H1 (cell line): Measurements from ENCODE around the gene UBE2V1. TPM values are rescaled to one million over a fixed set of nuclear protein-coding genes. Genes with fewer than 3 reads are reported as not detected.

Experiments used
- EZH2 ChIP-seq: fragments of 200-600 bp; sonication (generic); IDR thresholded peaks from 2 replicates; pipeline ENCODE4 v1.7.1; 2012; ENCODE audit warnings: low read depth, mild to moderate bottlenecking, moderate library complexity, low read length, inconsistent platforms; ENCODE audit not compliant: severe bottlenecking
- GTF2F1 ChIP-seq: IDR thresholded peaks from 2 replicates; pipeline ENCODE4 v1.6.1; 2012; ENCODE audit warnings: low read depth, low read length, improper control_type of control experiment, borderline replicate concordance
- MAX ChIP-seq: IDR thresholded peaks from 2 replicates; pipeline ENCODE4 v1.6.1; 2012; ENCODE audit warnings: inconsistent platforms
- RAD21 ChIP-seq, 2 experiments: IDR thresholded peaks in 1 of 2; conservative IDR thresholded peaks in 1 of 2; 2 replicates each; pipeline ENCODE4 v1.6.1; 2011; ENCODE audit warnings: low read depth in 2 of 2, low read length in 2 of 2, improper control_type of control experiment in 1 of 2, inconsistent platforms in 1 of 2, mild to moderate bottlenecking in 1 of 2, moderate library complexity in 1 of 2
- SRF ChIP-seq: IDR thresholded peaks from 2 replicates; pipeline ENCODE4 v1.6.1; 2011; ENCODE audit warnings: mild to moderate bottlenecking, low read depth, low read length, moderate library complexity
- TBP ChIP-seq: IDR thresholded peaks from 2 replicates; pipeline ENCODE4 v1.6.1; 2011; ENCODE audit warnings: low read depth, low read length, improper control_type of control experiment
- polyA plus RNA-seq, 7 experiments: library from polyadenylated mRNA; depleted of rRNA in 3 of 7; stranded (reverse) in 5 of 7; unstranded in 2 of 7; fragments of >200 nt in 5 of 7; fragments of 200-250 nt in 2 of 7; gene quantifications; 1 replicate in 5 of 7; 2 replicates in 1 of 7; 4 replicates in 1 of 7; pipeline versions ENCODE4 v1.2.1 to v1.2.3, GENCODE V29; 2011 to 2013; ENCODE audit warnings: missing spikeins in 2 of 7, mixed read lengths in 2 of 7
- total RNA-seq: library from RNA; stranded (reverse); fragmentation: NEBNext Ultra II Directional; extraction: Animal tissue kit (Norgen Biotek cat#: 25700); gene quantifications from 2 replicates; pipeline ENCODE4 v1.2.1, GENCODE V29; 2021

The UBE2V1 gene
- total and polyA plus RNA-seq, 2 of the 8 experiments (the other 6 are each of a cell fraction or from before 2014, with no cell fraction given) = 141 to 184 TPM

- TF ChIP-seq GTF2F1 = no peak
- no peak for TF ChIP-seq MAX
- no peak for TF ChIP-seq TBP
- TF ChIP-seq EZH2 = no peak
- TF ChIP-seq SRF = no peak
- TF ChIP-seq RAD21 (IDR thresholded peaks at IDR 0.05 in 1 of 2, conservative IDR thresholded peaks at IDR 0.05 in 1 of 2; ENCODE audit: low read depth in 2 of 2, low read length in 2 of 2) = peak; percentile 53 to 71
Observed at GRCh38 chr20:50152394-50153152, 39.6 kb upstream of the UBE2V1 start (continued).
